ENCODE data around the gene CDK5RAP3. TPM values are rescaled to one million over a fixed set of nuclear protein-coding genes. Genes with fewer than 3 reads are reported as not detected.

CDK5RAP3 gene
- total and polyA plus RNA-seq, 2 of the 13 experiments (the other 11 are each of a cell fraction or from before 2014, with no cell fraction given), result 128 to 154 TPM

- TF ChIP-seq CBX1 (IDR thresholded peaks at IDR 0.05; ENCODE audit: low read depth) (peak; percentile 83), RBAK (CRISPR knock-in tag; IDR thresholded peaks at IDR 0.05) (peak; percentile 78), ZC3H4 (CRISPR knock-in tag; IDR thresholded peaks at IDR 0.05; ENCODE audit: borderline replicate concordance) (peak; percentile 85), NRL (CRISPR knock-in tag; IDR thresholded peaks at IDR 0.05; ENCODE audit: borderline replicate concordance) (peak; percentile 90), RXRA (CRISPR knock-in tag; IDR thresholded peaks at IDR 0.05) (peak; percentile 63), HNRNPH1 (optimal IDR thresholded peaks at IDR 0.05; ENCODE audit: low read depth, low read length) (no peak), ZNF143 (CRISPR knock-in tag; IDR thresholded peaks at IDR 0.05) (peak; percentile 29; the same call in 1 of the 2 replicates), EHMT2 (IDR thresholded peaks at IDR 0.05; ENCODE audit: borderline replicate concordance, low read depth, low read length) (no peak; the same call in 1 of the 2 replicates), KIAA2018 (CRISPR knock-in tag; IDR thresholded peaks at IDR 0.05; ENCODE audit: borderline replicate concordance) (0 out of 2 replicates have a peak, but pooled peaks have one; percentile 75), ATF7 (IDR thresholded peaks at IDR 0.05) (no peak), ATF7 (CRISPR knock-in tag; IDR thresholded peaks at IDR 0.05) (no peak), TRIM22 (IDR thresholded peaks at IDR 0.05) (no peak)
- TF ChIP-seq, protein P1, sequence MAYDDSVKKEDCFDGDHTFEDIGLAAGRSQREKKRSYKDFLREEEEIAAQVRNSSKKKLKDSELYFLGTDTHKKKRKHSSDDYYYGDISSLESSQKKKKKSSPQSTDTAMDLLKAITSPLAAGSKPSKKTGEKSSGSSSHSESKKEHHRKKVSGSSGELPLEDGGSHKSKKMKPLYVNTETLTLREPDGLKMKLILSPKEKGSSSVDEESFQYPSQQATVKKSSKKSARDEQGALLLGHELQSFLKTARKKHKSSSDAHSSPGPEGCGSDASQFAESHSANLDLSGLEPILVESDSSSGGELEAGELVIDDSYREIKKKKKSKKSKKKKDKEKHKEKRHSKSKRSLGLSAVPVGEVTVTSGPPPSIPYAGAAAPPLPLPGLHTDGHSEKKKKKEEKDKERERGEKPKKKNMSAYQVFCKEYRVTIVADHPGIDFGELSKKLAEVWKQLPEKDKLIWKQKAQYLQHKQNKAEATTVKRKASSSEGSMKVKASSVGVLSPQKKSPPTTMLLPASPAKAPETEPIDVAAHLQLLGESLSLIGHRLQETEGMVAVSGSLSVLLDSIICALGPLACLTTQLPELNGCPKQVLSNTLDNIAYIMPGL (CRISPR knock-in tag; IDR thresholded peaks at IDR 0.05; ENCODE audit: borderline replicate concordance in 1 of 2, low read depth in 1 of 2), result peak; percentile 59 to 98; a peak in 3 of 4 replicates
- TF ChIP-seq, protein P2, sequence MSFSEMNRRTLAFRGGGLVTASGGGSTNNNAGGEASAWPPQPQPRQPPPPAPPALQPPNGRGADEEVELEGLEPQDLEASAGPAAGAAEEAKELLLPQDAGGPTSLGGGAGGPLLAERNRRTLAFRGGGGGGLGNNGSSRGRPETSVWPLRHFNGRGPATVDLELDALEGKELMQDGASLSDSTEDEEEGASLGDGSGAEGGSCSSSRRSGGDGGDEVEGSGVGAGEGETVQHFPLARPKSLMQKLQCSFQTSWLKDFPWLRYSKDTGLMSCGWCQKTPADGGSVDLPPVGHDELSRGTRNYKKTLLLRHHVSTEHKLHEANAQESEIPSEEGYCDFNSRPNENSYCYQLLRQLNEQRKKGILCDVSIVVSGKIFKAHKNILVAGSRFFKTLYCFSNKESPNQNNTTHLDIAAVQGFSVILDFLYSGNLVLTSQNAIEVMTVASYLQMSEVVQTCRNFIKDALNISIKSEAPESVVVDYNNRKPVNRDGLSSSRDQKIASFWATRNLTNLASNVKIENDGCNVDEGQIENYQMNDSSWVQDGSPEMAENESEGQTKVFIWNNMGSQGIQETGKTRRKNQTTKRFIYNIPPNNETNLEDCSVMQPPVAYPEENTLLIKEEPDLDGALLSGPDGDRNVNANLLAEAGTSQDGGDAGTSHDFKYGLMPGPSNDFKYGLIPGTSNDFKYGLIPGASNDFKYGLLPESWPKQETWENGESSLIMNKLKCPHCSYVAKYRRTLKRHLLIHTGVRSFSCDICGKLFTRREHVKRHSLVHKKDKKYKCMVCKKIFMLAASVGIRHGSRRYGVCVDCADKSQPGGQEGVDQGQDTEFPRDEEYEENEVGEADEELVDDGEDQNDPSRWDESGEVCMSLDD (CRISPR knock-in tag; IDR thresholded peaks at IDR 0.05; ENCODE audit: borderline replicate concordance), result no peak; the same call in 1 of the 2 replicates
Measured at GRCh38 chr17:47970725-47971499, at the start of gene CDK5RAP3 (continued).
